ENCODE results near the gene CBARP. TPM values are rescaled to one million over a fixed set of nuclear protein-coding genes. Genes with fewer than 3 reads are reported as not detected.

The CBARP gene
- polyA plus RNA-seq, 1 of the 3 experiments (the other 2 are of a cell fraction): 5.1 TPM

DNA sequence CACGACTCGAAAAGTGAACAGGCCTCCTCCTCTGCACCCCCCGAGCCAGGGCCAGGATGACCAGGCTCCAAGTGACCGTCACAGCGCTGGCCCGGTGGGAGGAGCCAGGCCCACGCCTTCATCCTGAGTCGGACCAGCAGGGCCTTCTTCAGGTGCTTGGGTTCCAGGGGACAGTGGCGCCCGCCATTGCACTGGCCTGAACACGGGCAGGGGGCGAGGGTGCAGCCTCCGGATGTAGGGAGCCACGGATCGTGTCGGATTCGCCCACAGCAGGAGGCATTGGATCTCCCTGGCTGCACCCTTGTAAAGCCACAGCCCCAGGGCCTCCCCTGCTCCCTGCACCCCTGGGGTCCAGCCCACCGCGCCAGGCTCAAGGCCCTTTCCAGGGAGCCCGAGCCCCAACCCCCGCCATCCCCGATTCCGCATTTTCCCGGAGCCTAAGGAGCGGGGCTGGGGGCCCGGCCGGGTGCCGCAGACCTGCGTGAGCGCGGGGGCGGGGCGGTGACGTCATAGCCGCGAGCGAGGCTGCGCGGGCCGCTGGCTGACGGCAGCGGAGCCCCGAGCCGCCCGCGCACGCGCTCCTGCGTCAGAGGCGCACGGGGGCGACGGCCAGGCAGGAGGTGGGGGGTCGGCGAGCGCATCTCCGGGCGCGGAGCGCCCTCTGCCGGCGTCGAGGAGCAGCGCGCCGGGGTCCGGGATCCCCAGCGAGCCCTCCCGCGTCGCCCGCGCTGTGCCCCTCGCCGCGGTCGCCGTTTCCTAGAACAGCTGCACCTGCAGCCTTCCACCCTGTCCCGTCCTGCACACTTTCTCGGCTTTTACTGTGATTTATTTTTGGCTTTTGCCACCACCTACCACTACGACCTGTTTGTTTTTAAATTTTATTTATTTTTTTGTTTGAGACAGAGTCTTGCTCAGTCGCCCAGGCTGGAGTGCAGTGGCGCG, 2.3 kb upstream of the CBARP start:
- TF ChIP-seq YY1 (IDR thresholded peaks at IDR 0.05; ENCODE audit: low read depth): no peak
- peak; percentile 25; the same call in 1 of the 2 replicates for TF ChIP-seq MXI1 (IDR thresholded peaks at IDR 0.05; ENCODE audit: low read depth, low read length)
- TF ChIP-seq SMC3 (IDR thresholded peaks at IDR 0.05; ENCODE audit: low read depth, low read length): peak; percentile 82
- TF ChIP-seq NRF1 (IDR thresholded peaks at IDR 0.05; ENCODE audit: low read depth, low read length): peak; percentile 95
- TF ChIP-seq CTCF (IDR thresholded peaks at IDR 0.05): peak; percentile 68
- peak; percentile 85 for TF ChIP-seq RAD21 (IDR thresholded peaks at IDR 0.05; ENCODE audit: low read length)
- no peak for TF ChIP-seq RXRA (IDR thresholded peaks at IDR 0.05; ENCODE audit: borderline replicate concordance, low read depth)
- 0 out of 2 replicates have a peak, but pooled peaks have one; percentile 7 for TF ChIP-seq RCOR1 (IDR thresholded peaks at IDR 0.05; ENCODE audit: low read length)
- DNase-seq: peak; percentile 98
- ChIA-PET POLR2A (interaction anchor here (4.3 kb wide), 1 partner anchor 29 kb away, joined by 49 read pairs; the partner anchor contains the start of gene CIRBP), CTCF (interaction anchor here (0.8 to 9.7 kb wide), 23 partner anchors 12 to 319 kb away, joined by 3 to 594 read pairs (median 4); partner anchors contain the start of gene CIRBP)
- peak overlapping the region; percentile 99 for H3K4me2 ChIP-seq
- 23% methylated on average over 18 of the region's 84 CpGs for WGBS (ENCODE audit: low lambda C conversion rate)
- peak overlapping the region; percentile 65 to 86; a peak in 3 of 4 replicates for H3K27ac ChIP-seq (ENCODE audit: low read depth in 2 of 2, low read length in 1 of 2)
- H3K4me1 ChIP-seq (ENCODE audit: control insufficient read depth in 1 of 2, insufficient read depth in 2 of 2, low read depth in 1 of 2, low read length in 1 of 2): peaks cover 22 to 47% of the 10 kb centered on the region in 2 experiments; a peak in 3 of 4 replicates
- peaks cover 38% of the 10 kb centered on the region for H3F3A ChIP-seq (replicated peaks; ENCODE audit: insufficient read depth)
- H3K27me3 ChIP-seq (ENCODE audit: insufficient read depth): no peaks in the 10 kb centered on the region
- no peaks in the 10 kb centered on the region for H3K9me3 ChIP-seq
- H3K9me2 ChIP-seq: no peaks in the 10 kb centered on the region
- peak overlapping the region; percentile 63; the same call in 1 of the 2 replicates for H2AFZ ChIP-seq (ENCODE audit: low read depth)
- peaks cover 0 to 4% of the 10 kb centered on the region in 2 experiments for H3K36me3 ChIP-seq (replicated peaks in 1 of 2; ENCODE audit: control insufficient read depth in 1 of 2, insufficient read depth in 2 of 2, low read length in 1 of 2)
- H3K9ac ChIP-seq: peak overlapping the region; percentile 56; the same call in 1 of the 2 replicates
- H4K20me1 ChIP-seq (ENCODE audit: insufficient read depth): peaks cover 18% of the 10 kb centered on the region; the same call in 1 of the 2 replicates
- H3K4me3 ChIP-seq (ENCODE audit: low read depth in 2 of 2, low read length in 1 of 2): peak overlapping the region; percentile 47 to 53
- H3K79me2 ChIP-seq (ENCODE audit: insufficient read depth): peaks cover 43% of the 10 kb centered on the region

DNA sequence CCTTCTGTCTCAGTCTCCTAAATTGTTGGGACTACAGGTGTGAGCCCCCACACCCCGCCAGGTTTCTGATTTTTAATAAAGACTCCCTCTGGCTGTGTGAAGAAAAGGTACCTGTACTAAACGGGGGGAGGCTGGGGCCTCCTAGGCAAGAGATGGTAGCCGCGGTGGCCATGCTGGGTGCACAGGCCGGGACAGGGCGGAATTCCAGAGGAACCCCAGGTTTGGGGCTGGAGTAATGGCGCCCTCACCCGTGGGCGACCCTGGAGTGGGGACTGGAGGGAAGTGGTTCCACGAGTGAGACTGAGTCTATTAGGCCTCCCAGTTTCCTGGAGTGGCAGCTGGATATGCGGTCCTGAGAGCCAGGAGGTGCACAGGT, 1.6 kb upstream of the CBARP start:
- POLR2A ChIA-PET: interaction anchor here (4.3 kb wide), 1 partner anchor 30 kb away, joined by 49 read pairs; the partner anchor contains the start of gene CIRBP
- H4K20me1 ChIP-seq (ENCODE audit: insufficient read depth): peaks cover 18% of the 10 kb centered on the region; the same call in 1 of the 2 replicates
- peak overlapping the region in 1 of 2 experiments; percentile 47; a peak in 3 of 4 replicates for H3K4me3 ChIP-seq (ENCODE audit: low read depth in 2 of 2, low read length in 1 of 2)
- H3K4me1 ChIP-seq (ENCODE audit: control insufficient read depth in 1 of 2, insufficient read depth in 2 of 2, low read depth in 1 of 2, low read length in 1 of 2): peaks cover 18 to 41% of the 10 kb centered on the region in 2 experiments; a peak in 2 of 4 replicates
- peaks cover 43% of the 10 kb centered on the region for H3K79me2 ChIP-seq (ENCODE audit: insufficient read depth)
- H3K9me3 ChIP-seq: no peaks in the 10 kb centered on the region
- 93% methylated on average over 11 of the region's 11 CpGs for WGBS (ENCODE audit: low lambda C conversion rate)
- H3F3A ChIP-seq (replicated peaks; ENCODE audit: insufficient read depth): peaks cover 32% of the 10 kb centered on the region
- H3K9ac ChIP-seq: 0 out of 2 replicates have a peak overlapping the region, but pooled peaks have one; percentile 56
- H3K4me2 ChIP-seq: peak overlapping the region; percentile 85
- H3K27me3 ChIP-seq (ENCODE audit: insufficient read depth): no peaks in the 10 kb centered on the region
- H3K36me3 ChIP-seq (replicated peaks in 1 of 2; ENCODE audit: control insufficient read depth in 1 of 2, insufficient read depth in 2 of 2, low read length in 1 of 2): peaks cover 0 to 11% of the 10 kb centered on the region in 2 experiments
- no peak overlapping the region for H2AFZ ChIP-seq (ENCODE audit: low read depth)
- CTCF ChIA-PET: interaction anchor here (1.1 to 9.7 kb wide), 8 partner anchors 18 to 126 kb away, joined by 3 to 594 read pairs (median 12); partner anchors contain the start of gene CIRBP
- peak overlapping the region; percentile 65 to 86; a peak in 3 of 4 replicates for H3K27ac ChIP-seq (ENCODE audit: low read depth in 2 of 2, low read length in 1 of 2)
- no peaks in the 10 kb centered on the region for H3K9me2 ChIP-seq
- no peak for DNase-seq
- TF ChIP-seq SMC3 (IDR thresholded peaks at IDR 0.05; ENCODE audit: low read depth, low read length) (no peak), EZH2phosphoT487 (IDR thresholded peaks at IDR 0.05; ENCODE audit: borderline replicate concordance, low read depth) (no peak), TEAD4 (IDR thresholded peaks at IDR 0.05; ENCODE audit: borderline replicate concordance, insufficient read depth) (no peak), NRF1 (IDR thresholded peaks at IDR 0.05; ENCODE audit: low read depth, low read length) (no peak), RAD21 (IDR thresholded peaks at IDR 0.05; ENCODE audit: low read length) (no peak), PBX3 (IDR thresholded peaks at IDR 0.05) (no peak), RFX5 (IDR thresholded peaks at IDR 0.05; ENCODE audit: low read length) (no peak), ZBTB33 (IDR thresholded peaks at IDR 0.05; ENCODE audit: borderline replicate concordance, low read depth) (no peak), CTCF (IDR thresholded peaks at IDR 0.05) (no peak), TCF12 (IDR thresholded peaks at IDR 0.05) (no peak)

Measured in SK-N-SH (cell line).